GM12878 (cell line): Measurements from ENCODE around the gene ACTL6B. TPM values are rescaled to one million over a fixed set of nuclear protein-coding genes. Genes with fewer than 3 reads are reported as not detected.
A peak's percentile ranks its signal among the peaks of the same experiment; 100 is the strongest.

Experiments
- ATAC-seq: fragments of 200-7000 bp; cut with Tn5 transposase; 3 replicates; pipeline ENCODE4 v1.9.1; 2020; ENCODE audit warnings: mild to moderate bottlenecking, moderate library complexity
- BruUV-seq: library from RNA; stranded (reverse); fragments of 400-500 nt; replicated peaks from 2 replicates; lab custom pipeline; 2021; lab: Mats Ljungman, UMichigan
- CTCF ChIA-PET: fragments of 300-600 bp; sonication (Branson Sonifier 250); formaldehyde crosslinking; extraction: SDS; loops from one replicate; lab custom pipeline; 2021; ENCODE audit warnings: inconsistent platforms; lab: Yijun Ruan, JAX
- POLR2A ChIA-PET: fragments of 350-600 bp; formaldehyde crosslinking; extraction: SDS; loops from one replicate; lab custom pipeline; 2021; ENCODE audit warnings: inconsistent platforms; lab: Charles Lee
- RAD21 ChIA-PET: fragments of 300-600 bp; sonication (Branson Sonifier 250); formaldehyde crosslinking; loops from one replicate; lab custom pipeline; 2023; ENCODE audit warnings: antibody characterized with exemption; ENCODE audit not compliant: unreplicated experiment; lab: Charles Lee
- SMC1A ChIA-PET: fragments of 300-600 bp; sonication (Branson Sonifier 250); formaldehyde crosslinking; loops from one replicate; lab custom pipeline; 2023; ENCODE audit not compliant: unreplicated experiment, uncharacterized antibody; lab: Charles Lee
- DNase-seq: peaks from one replicate; pipeline ENCODE4 v3.0.0-alpha.2; 2011; ENCODE audit warnings: low read depth, low spot score
- FAIRE-seq: peaks from 3 replicates; lab custom pipeline; 2011; peaks lifted over from hg19 to GRCh38; lab: Jason Lieb, UNC
- H2AFZ ChIP-seq: 2 replicates; pipeline ENCODE4 v1.6.0; 2011; ENCODE audit warnings: low read depth, low read length, control low read depth; ENCODE audit not compliant: control insufficient read depth
- H3K27ac ChIP-seq: 2 replicates; pipeline ENCODE4 v1.5.1; 2011; ENCODE audit warnings: control low read depth; ENCODE audit not compliant: control insufficient read depth, insufficient read depth
- H3K27me3 ChIP-seq, 2 experiments: replicated peaks in 1 of 2; 2 replicates each; pipeline versions ENCODE4 v1.6.0 to v1.6.1; 2011; ENCODE audit warnings: low read length in 1 of 2; ENCODE audit not compliant: control insufficient read depth in 2 of 2, insufficient read depth in 2 of 2
- H3K36me3 ChIP-seq, 2 experiments: 2 replicates each; pipeline ENCODE4 v1.5.1; 2011; ENCODE audit warnings: low read length in 1 of 2; ENCODE audit not compliant: control insufficient read depth in 2 of 2, insufficient read depth in 2 of 2
- H3K4me1 ChIP-seq: 2 replicates; pipeline ENCODE4 v1.6.1; 2011; ENCODE audit warnings: mild to moderate bottlenecking, low read length, moderate library complexity, mixed read lengths; ENCODE audit not compliant: control insufficient read depth, insufficient read depth
- H3K4me2 ChIP-seq: 2 replicates; pipeline ENCODE4 v1.6.0; 2011; ENCODE audit warnings: control low read depth; ENCODE audit not compliant: control insufficient read depth, insufficient read depth
- H3K4me3 ChIP-seq: fragments of 200-600 bp; sonication (generic); 2 replicates; pipeline ENCODE4 v1.5.1; 2016
- H3K79me2 ChIP-seq: 2 replicates; pipeline ENCODE4 v1.6.0; 2011; ENCODE audit warnings: low read length; ENCODE audit not compliant: control insufficient read depth, insufficient read depth
- H3K9ac ChIP-seq: 2 replicates; pipeline ENCODE4 v1.8.0; 2011; ENCODE audit warnings: low read length, control low read depth, mixed read lengths; ENCODE audit not compliant: control insufficient read depth, insufficient read depth
- H3K9me3 ChIP-seq: replicated peaks from 3 replicates; pipeline ENCODE4 v1.5.1; 2011; ENCODE audit warnings: mild to moderate bottlenecking, low read length; ENCODE audit not compliant: control insufficient read depth, insufficient read depth
- H4K20me1 ChIP-seq: 2 replicates; pipeline ENCODE4 v1.6.0; 2011; ENCODE audit not compliant: control insufficient read depth, insufficient read depth
- BCL3 ChIP-seq: IDR thresholded peaks from 2 replicates; pipeline ENCODE4 v1.6.1; 2011; ENCODE audit warnings: borderline replicate concordance, low read depth, mild to moderate bottlenecking, moderate library complexity, low read length; ENCODE audit not compliant: insufficient read depth, poor library complexity, severe bottlenecking
- CHD2 ChIP-seq: IDR thresholded peaks from 2 replicates; pipeline ENCODE4 v1.6.1; 2011; ENCODE audit warnings: low read depth, low read length, improper control_type of control experiment, borderline replicate concordance
- POLR2A ChIP-seq: IDR thresholded peaks from 2 replicates; pipeline ENCODE4 v1.6.1; 2011; ENCODE audit warnings: low read depth, mild to moderate bottlenecking, low read length
- SP1 ChIP-seq: IDR thresholded peaks from one replicate; pipeline ENCODE4 v1.6.1; 2011; ENCODE audit warnings: low read depth, low read length
- WGBS: methylation state at CpG from one replicate; pipeline ENCODE4 v1.1.6; 2016; ENCODE audit warnings: low lambda C conversion rate; ENCODE audit not compliant: insufficient replicate concordance, insufficient coverage; ENCODE audit errors: missing lambda C conversion rate; 5-methylcytosine and 5-hydroxymethylcytosine counted together
- in situ Hi-C: fragments of 300-500 bp; cut with MboI; formaldehyde crosslinking; loops from 9 replicates; pipeline ENCODE4 v1.14.3; 2018; ENCODE audit warnings: mixed read lengths
- intact Hi-C: fragments of 100-400 bp; cut with micrococcal nuclease; formaldehyde crosslinking; loops from one replicate; pipeline ENCODE4 v1.14.2; 2022; ENCODE audit not compliant: unreplicated experiment
- polyA plus RNA-seq, 11 experiments: library from polyadenylated mRNA; depleted of rRNA in 4 of 11; unstranded in 6 of 11; stranded (reverse) in 5 of 11; fragments of >200 nt; fragmentation: Nextera tagmentation in 4 of 11; fragmentation: Illumina TruSeq in 1 of 11; extraction: Ambion mirVana in 4 of 11; extraction: Trizol in 1 of 11; gene quantifications; 1 replicate in 1 of 11; 2 replicates in 10 of 11; pipeline versions ENCODE4 v1.2.1 to v1.2.3, GENCODE V29; 2011 to 2016; ENCODE audit warnings: inconsistent platforms in 2 of 11, missing spikeins in 2 of 11, low read depth in 1 of 11
- total RNA-seq, 4 experiments: library from RNA; depleted of rRNA in 3 of 4; stranded (reverse); fragments of >200 nt in 3 of 4; fragmentation: Illumina TruSeq in 1 of 4; extraction: Trizol in 1 of 4; gene quantifications; 2 replicates each; pipeline versions ENCODE4 v1.2.1 to v1.2.3, GENCODE V29; 2013 to 2021

Gene ACTL6B
- total and polyA plus RNA-seq, 10 of the 15 experiments (the other 5 are each of a cell fraction or from before 2014, with no cell fraction given): not detected

- Histone ChIP-seq H3K4me2 (no peak overlapping the region), H3K27ac (no peak overlapping the region), H3K27me3 (no peaks in the 10 kb centered on the region), H3K4me3 (no peak overlapping the region), H3K4me1 (no peaks in the 10 kb centered on the region), H4K20me1 (no peaks in the 10 kb centered on the region), H3K36me3 (peaks cover 0 to 56% of the 10 kb centered on the region in 2 experiments; a peak in 3 of 4 replicates), H3K79me2 (no peaks in the 10 kb centered on the region), H3K9me3 (no peaks in the 10 kb centered on the region), H3K9ac (no peak overlapping the region), H2AFZ (no peak overlapping the region)
- intact Hi-C loops: no loop called here
- ChIA-PET RAD21 (no interaction called here), CTCF (interaction anchor here (0.6 to 1.9 kb wide), 3 partner anchors 9 to 200 kb away, joined by 3 to 5 read pairs (median 3); partner anchors contain the start of gene POP7), SMC1A (no interaction called here), POLR2A (no interaction called here)
- no peak for ATAC-seq
- in situ Hi-C loops: loop anchor here (25.0 kb wide), 1 partner anchor 220 kb away; the partner anchor contains the start of gene SPACDR
- DNase-seq: no peak
- no TSS peak for BruUV-seq
- no peak for FAIRE-seq
- WGBS: 78% methylated on average over 25 of the region's 25 CpGs
- TF ChIP-seq CHD2 (no peak), BCL3 (peak; percentile 37)
Measured at GRCh38 chr7:100682228-100682741, 26.0 kb upstream of the ACTL6B start.

- Histone ChIP-seq H2AFZ (no peak overlapping the region), H3K27me3 (no peaks in the 10 kb centered on the region), H3K79me2 (no peaks in the 10 kb centered on the region), H3K36me3 (peaks cover 4 to 59% of the 10 kb centered on the region in 2 experiments; a peak in 3 of 4 replicates), H3K4me3 (no peak overlapping the region), H3K9me3 (no peaks in the 10 kb centered on the region), H3K27ac (no peak overlapping the region), H3K9ac (no peak overlapping the region), H4K20me1 (no peaks in the 10 kb centered on the region), H3K4me2 (no peak overlapping the region), H3K4me1 (no peaks in the 10 kb centered on the region)
- POLR2A ChIA-PET: interaction anchor here (0.5 kb wide), 1 partner anchor 22 kb away, joined by 3 read pairs; no protein-coding TSS in a partner anchor
- no peak for FAIRE-seq
- intact Hi-C loops (no loop called here), in situ Hi-C loops (loop anchor here (25.0 kb wide), 1 partner anchor 219 kb away; the partner anchor contains the start of gene SPACDR)
- CTCF ChIA-PET: interaction anchor here (0.6 to 6.3 kb wide), 4 partner anchors 9 to 69 kb away, joined by 3 to 57 read pairs (median 5); partner anchors contain the start of genes MOSPD3 and POP7
- BruUV-seq: no TSS peak
- RAD21 ChIA-PET: no interaction called here
- no peak for ATAC-seq
- no peak for DNase-seq
- 77% methylated on average over 29 of the region's 29 CpGs for WGBS
- TF ChIP-seq SP1: no peak
- peak; percentile 67; the same call in 1 of the 2 replicates for TF ChIP-seq POLR2A
- SMC1A ChIA-PET: no interaction called here
Measured at GRCh38 chr7:100681491-100682227, 25.4 kb upstream of the ACTL6B start.
